NCI-H1930 (cell line): ENCODE measurements around the gene ATIC.

Source experiments
- DNase-seq, 2 experiments: peaks; one replicate each; lab custom pipeline; 2025; lab: John Stamatoyannopoulos, UW

Gene ATIC

GRCh38 chr2:215376103-215376780 lies 64.4 kb downstream of the ATIC start:
- DNase-seq, result no peak

- no peak for DNase-seq
Observed at GRCh38 chr2:215377283-215377682, 65.4 kb downstream of the ATIC start.

GRCh38 chr2:215378045-215378444 lies 66.2 kb downstream of the ATIC start:
- no peak for DNase-seq

GRCh38 chr2:215379039-215379438 lies 67.2 kb downstream of the ATIC start:
- DNase-seq, result no peak

- no peak for DNase-seq
Observed at GRCh38 chr2:215379948-215380347, 68.1 kb downstream of the ATIC start.

- no peak for DNase-seq
Observed at GRCh38 chr2:215380699-215381098, 68.8 kb downstream of the ATIC start.

- DNase-seq, result no peak
Observed at GRCh38 chr2:215382011-215382410, 70.2 kb downstream of the ATIC start.

GRCh38 chr2:215382480-215382879 lies 70.6 kb downstream of the ATIC start:
- no peak for DNase-seq

GRCh38 chr2:215383652-215384279 lies 71.9 kb downstream of the ATIC start:
- no peak for DNase-seq

- DNase-seq, result no peak
Observed at GRCh38 chr2:215384710-215385109, 72.9 kb downstream of the ATIC start.

GRCh38 chr2:215386566-215386965 lies 74.7 kb downstream of the ATIC start:
- no peak for DNase-seq

GRCh38 chr2:215388002-215388728 lies 76.3 kb downstream of the ATIC start:
- no peak for DNase-seq

GRCh38 chr2:215390550-215390913 lies 78.7 kb downstream of the ATIC start:
- DNase-seq, result no peak

- no peak for DNase-seq
Observed at GRCh38 chr2:215391531-215391930, 79.7 kb downstream of the ATIC start.

- no peak for DNase-seq
Observed at GRCh38 chr2:215392164-215392563, 80.3 kb downstream of the ATIC start.

GRCh38 chr2:215392687-215393270 lies 80.9 kb downstream of the ATIC start:
- DNase-seq, result no peak

- DNase-seq, result no peak
Observed at GRCh38 chr2:215394102-215394805, 82.4 kb downstream of the ATIC start.

- no peak for DNase-seq
Observed at GRCh38 chr2:215395687-215396460, 84.0 kb downstream of the ATIC start.

- no peak for DNase-seq
Observed at GRCh38 chr2:215396595-215397313, 84.9 kb downstream of the ATIC start.

GRCh38 chr2:215397632-215398341 lies 85.9 kb downstream of the ATIC start:
- DNase-seq, result no peak
